OCI-M1 (cell line): ENCODE measurements around the gene TNIK.

ENCODE experiments used
- DNase-seq: peaks from one replicate; lab custom pipeline; 2025; lab: John Stamatoyannopoulos, UW

TNIK gene

GRCh38 chr3:171362575-171362974 is 97.6 kb downstream of the TNIK start:
- DNase-seq, result no peak

- DNase-seq, result no peak
Measured at GRCh38 chr3:171358881-171359198, 101.4 kb downstream of the TNIK start.

- DNase-seq, result no peak
Measured at GRCh38 chr3:171358181-171358880, 101.9 kb downstream of the TNIK start.

GRCh38 chr3:171357721-171358120 is 102.5 kb downstream of the TNIK start:
- no peak for DNase-seq

GRCh38 chr3:171356251-171356650 is 104.0 kb downstream of the TNIK start:
- no peak for DNase-seq

- no peak for DNase-seq
Measured at GRCh38 chr3:171354706-171355582, 105.3 kb downstream of the TNIK start.

GRCh38 chr3:171354049-171354705 is 106.0 kb downstream of the TNIK start:
- no peak for DNase-seq

GRCh38 chr3:171353423-171353822 is 106.8 kb downstream of the TNIK start:
- DNase-seq, result no peak

- DNase-seq, result no peak
Measured at GRCh38 chr3:171352387-171352935, 107.7 kb downstream of the TNIK start.

GRCh38 chr3:171351676-171352075 is 108.5 kb downstream of the TNIK start:
- DNase-seq, result no peak

GRCh38 chr3:171350364-171350763 is 109.8 kb downstream of the TNIK start:
- DNase-seq, result no peak

- no peak for DNase-seq
Measured at GRCh38 chr3:171349392-171349791, 110.8 kb downstream of the TNIK start.

- no peak for DNase-seq
Measured at GRCh38 chr3:171348121-171348520, 112.1 kb downstream of the TNIK start.

- DNase-seq, result peak; percentile 67
Measured at GRCh38 chr3:171347301-171348039, 112.7 kb downstream of the TNIK start.

- peak; percentile 70 for DNase-seq
Measured at GRCh38 chr3:171346582-171347300, 113.5 kb downstream of the TNIK start.

GRCh38 chr3:171346019-171346418 is 114.2 kb downstream of the TNIK start:
- no peak for DNase-seq

GRCh38 chr3:171345107-171345843 is 114.9 kb downstream of the TNIK start:
- no peak for DNase-seq

GRCh38 chr3:171343693-171344092 is 116.5 kb downstream of the TNIK start:
- no peak for DNase-seq

- no peak for DNase-seq
Measured at GRCh38 chr3:171342783-171343420, 117.3 kb downstream of the TNIK start.

- DNase-seq, result no peak
Measured at GRCh38 chr3:171342200-171342599, 118.0 kb downstream of the TNIK start.
